GM19240 (cell line): ENCODE results near the gene CACNA1B.

Experiments used
- DNase-seq: peaks from one replicate; pipeline ENCODE4 v3.0.0; 2011; ENCODE audit warnings: low spot score; ENCODE audit not compliant: insufficient read length

Gene CACNA1B

DNA sequence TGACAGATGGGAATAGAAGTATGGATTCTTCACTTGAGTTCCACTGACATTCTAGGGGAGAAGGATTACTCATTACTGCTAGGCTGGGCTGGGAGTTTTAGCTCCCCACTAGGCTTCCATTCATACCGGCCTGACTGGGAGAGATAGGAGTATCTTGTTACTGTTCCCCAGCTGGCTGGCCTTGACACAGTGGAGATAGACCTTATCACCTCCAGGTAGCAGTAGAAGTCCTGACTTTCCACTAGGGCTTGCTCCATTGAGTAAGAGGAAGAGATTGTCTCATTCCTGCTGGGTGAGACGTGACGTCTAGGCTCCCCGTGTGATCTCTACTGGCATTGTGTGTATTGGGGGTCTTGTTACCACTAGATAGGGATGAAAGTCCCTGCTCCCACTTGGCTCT lies 156.4 kb downstream of the CACNA1B start:
- DNase-seq = no peak

DNA sequence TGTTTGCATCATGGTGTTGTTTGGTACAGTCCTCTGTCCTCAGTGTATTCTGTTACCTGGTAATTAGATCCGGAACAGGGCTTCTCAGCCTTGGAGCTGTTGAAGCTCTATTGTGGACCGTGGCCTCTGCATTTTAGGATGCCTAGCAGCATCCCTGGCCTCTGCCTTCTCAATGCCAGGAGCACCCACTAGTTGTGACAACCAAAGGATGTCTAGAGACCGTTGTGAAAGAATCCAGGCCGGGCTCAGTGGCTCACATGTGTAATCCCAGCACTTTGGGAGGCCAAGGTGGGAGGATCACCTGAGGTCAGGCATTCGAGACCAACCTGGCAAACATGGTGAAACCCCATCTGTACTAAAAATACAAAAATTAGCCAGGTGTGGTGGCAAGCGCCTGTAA lies 159.6 kb downstream of the CACNA1B start:
- no peak for DNase-seq

DNA sequence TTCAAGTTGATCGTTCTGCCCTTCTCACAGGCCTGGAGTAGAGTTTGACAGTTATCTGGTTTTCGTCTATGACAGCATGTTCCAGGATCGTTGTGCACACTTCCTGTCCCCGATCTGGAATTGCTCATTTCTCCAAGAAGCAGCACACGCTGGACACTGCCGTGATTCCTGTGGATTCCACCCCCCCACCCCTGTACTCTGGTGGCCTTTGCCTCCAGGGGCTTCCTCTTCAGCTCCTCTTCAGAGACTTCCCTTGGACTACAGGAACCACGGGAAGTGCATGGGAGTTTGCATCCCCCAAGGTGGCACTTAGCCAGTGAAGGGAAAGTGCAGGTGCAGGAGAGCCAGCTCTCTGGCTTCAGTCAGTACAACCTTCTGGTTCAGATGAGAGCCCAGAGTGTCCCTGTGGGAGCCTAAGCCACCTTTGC lies 160.7 kb downstream of the CACNA1B start:
- DNase-seq = no peak

DNA sequence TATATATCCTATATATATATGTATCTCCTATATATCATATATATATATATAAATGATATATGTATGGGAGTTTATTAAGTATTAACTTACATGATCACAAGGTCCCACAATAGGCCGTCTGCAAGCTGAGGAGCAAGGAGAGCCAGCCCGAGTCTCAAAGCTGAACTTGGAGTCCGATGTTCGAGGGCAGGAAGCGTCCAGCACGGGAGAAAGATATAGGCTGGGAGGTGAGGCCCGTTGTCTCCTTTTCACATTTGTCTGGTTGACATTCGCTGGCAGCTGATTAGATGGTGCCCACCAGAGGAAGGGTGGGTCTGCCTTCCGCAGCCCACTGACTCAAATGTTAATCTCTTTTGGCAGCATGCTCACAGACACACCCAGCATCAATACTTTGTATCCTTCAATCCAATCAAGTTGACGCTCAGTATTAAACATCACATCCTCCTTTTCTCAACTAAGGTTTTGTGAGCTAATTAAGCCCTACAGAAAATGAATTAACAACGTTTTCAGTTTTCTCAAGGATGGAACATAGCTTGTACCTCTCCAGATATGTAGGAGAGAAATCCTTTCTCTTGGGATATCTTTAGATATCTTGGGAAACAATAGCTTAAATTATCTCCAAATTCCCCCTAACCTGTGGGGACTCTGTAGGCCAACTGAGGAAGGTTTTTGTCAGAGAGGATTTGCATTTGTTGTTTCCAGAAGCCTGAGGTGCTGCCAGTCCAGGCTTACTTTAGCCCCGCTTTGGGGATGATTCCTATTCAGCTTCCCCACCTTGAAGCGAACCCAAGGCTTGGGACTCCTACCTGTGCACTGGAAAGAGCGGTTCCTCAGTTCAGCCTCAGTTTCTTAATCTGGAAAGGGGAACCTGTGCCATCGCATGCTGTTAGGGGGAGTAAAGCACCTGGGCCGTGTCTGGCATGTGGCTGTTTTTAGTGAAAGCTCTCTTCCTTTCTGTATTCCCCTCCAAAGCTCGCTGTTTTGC lies 163.2 kb downstream of the CACNA1B start:
- DNase-seq = no peak

DNA sequence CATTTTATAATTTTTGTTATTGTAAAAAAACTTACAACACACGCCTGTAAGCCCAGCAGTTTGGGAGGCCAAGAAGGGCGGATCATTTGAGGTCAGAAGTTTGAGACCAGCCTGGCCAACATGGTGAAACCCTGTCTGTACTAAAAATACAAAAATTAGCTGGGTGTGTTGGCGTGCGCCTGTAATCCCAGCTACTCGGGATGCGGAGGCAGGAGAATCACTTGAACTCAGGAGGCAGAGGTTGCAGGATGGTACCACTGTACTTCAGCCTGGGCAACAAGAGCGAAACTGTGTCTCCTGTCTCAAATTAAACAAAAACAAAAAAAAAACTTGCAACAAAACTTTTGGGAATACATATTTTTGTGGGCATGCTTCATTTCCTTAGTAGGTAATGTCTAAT lies 164.6 kb downstream of the CACNA1B start:
- DNase-seq = no peak

DNA sequence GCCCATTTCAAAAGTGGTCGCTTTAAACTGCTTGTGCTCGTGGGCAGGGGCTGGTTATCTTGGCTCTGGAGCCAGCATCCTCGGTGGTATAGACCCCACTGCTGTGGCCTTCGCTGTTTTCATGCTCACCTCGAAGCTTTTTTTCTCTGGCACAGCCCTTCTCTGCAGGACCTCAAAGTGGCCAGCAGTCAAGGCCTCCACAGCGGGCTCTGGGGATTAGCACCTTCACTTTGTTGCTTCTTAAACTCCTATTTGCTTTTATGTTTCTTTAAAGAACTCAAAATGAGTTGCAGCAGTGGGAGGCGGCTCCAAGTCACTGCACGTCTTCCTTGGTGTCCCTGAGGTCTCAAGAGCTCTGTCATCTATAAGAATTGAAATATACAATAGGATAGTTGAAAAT lies 165.1 kb downstream of the CACNA1B start:
- no peak for DNase-seq

DNA sequence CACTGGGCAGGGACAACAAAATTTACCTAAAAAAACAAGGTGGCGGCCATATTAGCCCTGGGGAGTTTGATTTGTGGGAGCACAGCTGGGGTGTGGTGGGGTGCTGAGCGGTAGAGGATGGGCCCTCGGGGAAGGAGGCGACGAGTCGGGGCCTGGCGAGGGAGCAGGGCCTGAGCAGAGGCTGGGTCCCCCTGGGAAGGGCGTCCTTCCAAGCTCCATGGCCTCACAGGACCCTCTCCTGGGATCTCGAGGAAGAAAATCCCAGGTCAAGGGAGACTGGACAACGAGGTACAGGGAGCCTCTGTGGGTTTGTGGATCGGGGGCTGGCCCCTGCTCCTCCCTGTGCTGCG lies 165.5 kb downstream of the CACNA1B start:
- DNase-seq = no peak

DNA sequence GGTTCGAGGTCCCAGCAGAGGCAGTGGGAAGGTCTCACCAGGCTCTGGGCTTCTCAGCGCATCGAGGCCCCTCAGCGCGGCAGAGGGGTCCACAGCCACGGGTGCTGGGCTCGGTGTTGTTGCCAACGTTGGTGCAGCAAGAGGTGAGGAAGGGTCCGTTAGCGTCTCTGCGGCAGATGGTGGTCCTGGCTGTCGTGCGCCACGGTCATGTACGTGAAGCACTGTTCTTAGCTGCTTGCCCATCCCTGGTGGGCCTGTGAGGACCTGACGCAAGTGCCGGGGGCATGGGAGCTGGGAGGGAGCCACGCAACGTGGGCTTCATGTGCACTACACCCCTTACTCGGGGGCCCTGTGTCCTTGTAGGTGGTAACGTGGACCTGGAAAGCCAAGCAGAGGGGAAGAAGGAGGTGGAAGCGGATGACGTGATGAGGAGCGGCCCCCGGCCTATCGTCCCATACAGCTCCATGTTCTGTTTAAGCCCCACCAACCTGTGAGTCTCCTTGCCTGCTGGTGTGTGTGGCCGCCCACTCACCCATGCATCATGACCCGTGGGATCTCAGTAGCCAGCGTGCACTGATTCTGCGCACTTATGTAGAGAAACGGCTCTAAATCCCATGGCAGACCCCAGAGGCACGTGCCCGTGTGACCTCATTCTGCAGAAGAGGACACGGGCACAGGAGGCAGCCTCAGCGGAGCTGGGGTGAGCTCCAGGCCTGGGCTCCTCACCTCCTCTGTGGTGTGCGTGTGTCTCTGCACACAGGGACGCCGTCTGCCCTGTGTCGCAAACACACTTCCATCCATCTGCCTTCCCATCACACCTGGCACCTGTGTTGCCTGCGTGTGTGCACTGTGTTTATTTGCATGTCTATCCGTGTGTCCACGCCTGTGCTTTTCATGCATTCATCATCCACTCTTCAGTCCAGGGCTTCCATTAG lies 166.1 kb downstream of the CACNA1B start:
- no peak for DNase-seq

DNA sequence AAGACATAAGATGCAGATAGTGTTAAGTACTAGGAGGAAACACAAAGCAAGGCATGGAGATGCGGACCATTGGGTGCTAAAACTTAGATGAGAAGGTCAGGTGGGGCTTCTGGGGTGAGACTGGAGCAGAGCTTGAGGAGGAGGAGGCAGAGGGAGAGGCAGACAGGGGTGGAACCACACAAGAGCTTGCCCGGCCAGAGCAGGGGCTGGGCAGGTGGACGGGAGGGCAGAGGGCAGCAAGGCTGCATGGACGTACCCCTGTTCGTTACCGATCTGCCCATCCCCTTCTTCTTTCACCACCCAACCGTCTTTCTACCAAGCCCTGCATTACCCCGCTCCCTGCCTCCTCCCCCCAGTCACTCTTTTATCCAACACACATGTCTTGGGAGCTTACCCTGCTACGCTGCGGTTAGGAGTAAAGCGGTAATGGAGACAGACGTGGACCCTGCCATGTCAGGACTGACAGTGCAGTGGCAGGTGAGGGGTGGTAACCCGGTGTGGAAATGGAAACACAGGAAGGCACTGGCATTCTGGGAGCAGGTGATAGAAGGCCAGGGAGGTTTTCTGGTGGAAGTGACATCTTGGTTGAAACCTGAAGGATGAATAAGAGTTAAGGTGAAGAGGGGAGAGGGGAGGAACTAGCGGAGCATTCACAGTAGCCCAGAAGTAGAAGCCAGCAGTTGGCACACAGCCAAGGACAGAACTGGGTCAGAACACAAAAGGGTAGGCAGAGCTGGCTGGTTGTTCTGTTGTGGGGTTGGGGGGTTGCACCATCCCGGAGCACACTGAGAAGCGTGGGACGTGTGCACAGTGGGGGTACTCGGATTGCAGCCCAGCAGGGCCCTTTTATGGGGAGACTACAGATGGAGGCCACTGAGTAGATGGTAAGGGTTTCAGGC lies 167.2 kb downstream of the CACNA1B start:
- no peak for DNase-seq

DNA sequence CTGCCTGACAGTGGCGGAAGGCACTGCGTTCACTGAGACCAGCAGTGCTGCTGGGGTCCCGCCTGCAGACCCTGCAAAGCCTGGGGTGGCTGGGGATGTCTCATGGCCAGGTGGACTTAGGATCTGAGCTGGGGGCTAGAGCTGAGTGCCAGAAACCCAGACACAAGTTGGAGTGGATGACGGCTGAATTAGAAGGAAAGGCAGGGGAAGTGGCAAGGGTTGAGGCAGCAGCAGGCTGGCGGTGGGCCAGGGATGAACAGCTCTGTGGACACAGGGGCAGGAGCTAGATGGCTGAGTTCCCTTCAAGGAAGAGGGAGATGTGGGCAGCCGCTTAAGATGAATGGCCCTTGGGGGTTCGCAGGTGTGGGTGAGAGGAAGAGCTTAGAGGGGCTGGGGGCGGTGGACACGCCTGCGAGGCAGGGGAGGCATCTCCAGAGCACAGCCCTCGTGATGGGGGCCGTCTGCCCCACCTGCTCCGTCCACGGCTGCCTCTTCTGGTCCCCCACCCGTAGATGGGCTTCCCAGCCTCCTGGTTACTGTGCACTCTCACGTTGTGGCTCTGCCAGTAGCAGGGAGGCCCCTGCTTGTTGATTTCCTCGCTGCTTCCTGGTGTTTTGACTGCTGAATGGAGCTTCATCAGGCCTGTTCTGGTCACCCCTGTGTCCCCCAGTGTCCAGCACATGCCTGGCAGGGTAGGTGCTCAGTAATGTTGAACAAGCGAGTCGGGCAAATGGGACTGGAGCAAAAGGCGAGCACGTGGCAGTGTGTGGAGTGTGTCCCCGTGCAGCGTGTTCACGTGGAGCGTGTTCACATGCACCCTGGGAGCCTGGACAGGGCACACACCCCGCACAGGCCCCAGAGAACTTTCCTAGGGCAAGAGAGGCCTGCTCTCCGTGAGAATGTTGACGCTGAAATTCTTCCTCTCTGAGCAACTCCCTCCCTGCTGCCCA lies 168.2 kb downstream of the CACNA1B start:
- DNase-seq = no peak

DNA sequence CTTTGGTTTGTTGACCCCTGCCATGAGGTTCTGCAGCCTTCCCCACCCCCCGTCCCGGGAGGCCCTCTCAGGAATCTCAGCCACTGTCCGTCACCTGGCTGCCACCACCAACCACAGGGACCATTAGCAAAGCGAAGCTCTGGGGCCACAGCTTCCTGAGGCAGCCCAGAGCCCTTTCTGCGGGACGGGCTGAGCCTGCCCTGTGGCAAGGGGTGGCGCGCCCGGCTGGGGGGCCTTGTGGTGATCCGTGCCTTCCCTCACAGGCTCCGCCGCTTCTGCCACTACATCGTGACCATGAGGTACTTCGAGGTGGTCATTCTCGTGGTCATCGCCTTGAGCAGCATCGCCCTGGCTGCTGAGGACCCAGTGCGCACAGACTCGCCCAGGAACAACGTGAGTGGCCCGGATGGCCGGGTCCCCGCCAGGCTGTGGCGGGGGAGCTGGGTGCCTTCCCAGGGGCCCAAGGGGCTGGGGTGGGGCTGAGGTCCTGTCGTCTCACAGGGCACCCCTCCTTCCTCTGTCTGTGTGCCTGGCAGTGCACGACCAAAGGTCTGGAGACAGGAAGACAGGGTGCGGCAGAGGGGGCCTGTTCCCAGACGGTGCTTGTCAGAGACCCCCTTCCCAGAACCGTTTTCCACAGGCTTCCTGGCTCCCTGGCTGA lies 169.2 kb downstream of the CACNA1B start:
- DNase-seq = no peak

DNA sequence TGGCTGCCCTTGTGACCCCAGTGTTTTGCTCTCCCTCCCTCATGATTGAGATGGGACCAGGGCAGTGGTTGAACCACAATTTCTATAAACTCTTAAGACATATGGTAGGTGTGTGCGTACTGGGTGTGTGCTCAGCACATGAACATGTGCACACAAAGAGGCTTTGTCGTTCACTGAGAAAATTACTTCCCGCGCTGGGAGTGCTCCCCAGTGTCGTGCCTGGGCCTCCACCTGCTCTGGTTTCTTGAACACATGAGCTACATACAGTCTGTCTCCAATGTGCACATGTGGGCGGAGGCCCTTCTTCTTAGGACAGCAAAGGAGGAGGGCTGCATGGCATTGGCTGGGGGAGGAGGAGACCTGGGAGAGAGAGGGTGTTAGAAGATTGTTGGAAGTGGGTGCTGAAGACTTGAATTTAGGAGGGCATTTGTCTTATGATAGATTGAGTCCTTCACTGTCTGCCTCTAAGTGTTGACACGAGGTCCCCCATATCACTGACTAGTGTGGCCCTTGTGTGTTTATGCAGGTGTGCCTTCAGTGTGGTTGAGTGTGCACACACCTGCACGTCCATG lies 170.0 kb downstream of the CACNA1B start:
- no peak for DNase-seq

DNA sequence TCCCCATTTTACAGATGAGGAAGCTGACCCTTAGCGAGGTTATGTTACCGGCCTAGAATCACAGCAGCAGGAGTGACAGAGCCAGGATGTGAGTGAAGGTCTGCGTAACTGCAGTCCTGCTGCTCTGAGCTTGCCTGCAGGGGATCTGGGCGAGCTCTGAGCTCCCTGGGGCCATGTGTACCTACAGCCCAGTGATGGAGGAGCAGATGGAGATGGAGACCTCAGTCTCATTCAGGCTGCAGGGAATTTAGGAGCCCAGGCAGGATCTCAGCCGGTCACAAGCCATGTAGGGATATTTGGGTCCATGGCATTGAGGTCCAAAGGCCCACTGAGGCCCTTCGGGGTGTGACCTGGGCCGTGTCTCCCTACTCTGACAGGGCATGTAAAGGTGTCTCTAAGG lies 170.6 kb downstream of the CACNA1B start:
- no peak for DNase-seq

DNA sequence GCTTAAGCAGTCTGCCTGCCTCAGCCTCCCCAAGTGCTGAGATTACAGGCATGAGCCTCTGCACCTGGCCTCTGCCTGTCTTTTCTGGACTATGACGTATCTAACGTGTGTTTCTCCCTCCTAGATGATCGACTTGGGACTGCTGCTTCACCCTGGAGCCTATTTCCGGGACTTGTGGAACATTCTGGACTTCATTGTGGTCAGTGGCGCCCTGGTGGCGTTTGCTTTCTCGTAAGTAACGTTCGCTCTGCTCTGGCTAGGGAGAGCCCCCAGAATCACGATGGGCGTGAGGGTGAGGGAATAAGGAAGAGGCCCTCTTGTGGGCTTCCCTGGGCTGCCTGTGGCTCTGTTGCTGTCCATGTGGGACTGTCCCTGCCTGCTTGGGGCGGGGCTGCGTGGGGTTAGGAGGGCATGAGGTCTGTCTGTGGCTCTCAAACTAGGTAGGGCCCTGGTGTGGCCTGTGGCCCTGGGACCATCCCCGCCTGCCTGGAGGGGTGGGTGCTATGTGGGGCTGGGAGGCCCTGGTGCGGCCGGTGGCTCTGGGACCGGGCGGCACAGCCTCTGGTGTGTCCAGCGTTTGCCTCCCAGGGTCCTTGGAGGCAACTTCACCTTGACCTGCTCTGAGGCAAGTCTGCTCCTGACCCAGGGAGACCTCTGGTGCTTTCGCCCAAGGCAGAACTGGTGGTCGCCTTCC lies 171.7 kb downstream of the CACNA1B start:
- DNase-seq = no peak

DNA sequence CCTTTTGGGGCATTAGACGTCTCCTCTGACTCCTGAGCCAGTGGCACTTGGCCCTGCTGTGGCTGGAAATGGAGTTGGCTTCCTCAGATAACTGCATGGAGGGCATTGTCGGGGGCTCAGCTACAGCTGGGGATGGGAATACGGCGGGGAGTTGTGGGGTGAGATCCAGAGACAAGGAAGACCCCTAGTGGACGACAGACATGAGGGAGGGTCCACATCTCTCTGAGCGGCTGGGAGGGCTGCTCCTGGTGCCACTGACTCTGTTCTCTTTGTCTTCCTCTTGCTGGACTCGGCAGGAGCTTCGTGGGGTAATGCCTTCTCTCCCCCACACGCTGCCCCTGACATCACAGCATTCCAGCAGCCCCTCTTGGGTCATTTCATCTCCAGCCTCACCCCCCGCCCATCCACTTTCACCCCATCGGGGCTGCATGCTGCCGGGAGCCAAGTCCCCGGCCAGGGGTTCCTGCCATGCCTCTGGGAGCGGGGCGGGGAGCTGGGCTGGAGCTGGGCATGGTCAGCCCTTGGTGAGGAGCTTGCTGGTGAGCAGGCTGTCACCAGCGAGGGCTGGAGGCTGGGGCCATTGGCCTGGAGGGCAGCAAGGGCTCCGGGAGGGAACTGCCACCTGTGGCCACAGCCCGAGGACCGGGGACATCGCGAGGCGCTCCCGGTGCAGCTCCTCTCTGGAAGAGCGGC lies 172.3 kb downstream of the CACNA1B start:
- DNase-seq = no peak

DNA sequence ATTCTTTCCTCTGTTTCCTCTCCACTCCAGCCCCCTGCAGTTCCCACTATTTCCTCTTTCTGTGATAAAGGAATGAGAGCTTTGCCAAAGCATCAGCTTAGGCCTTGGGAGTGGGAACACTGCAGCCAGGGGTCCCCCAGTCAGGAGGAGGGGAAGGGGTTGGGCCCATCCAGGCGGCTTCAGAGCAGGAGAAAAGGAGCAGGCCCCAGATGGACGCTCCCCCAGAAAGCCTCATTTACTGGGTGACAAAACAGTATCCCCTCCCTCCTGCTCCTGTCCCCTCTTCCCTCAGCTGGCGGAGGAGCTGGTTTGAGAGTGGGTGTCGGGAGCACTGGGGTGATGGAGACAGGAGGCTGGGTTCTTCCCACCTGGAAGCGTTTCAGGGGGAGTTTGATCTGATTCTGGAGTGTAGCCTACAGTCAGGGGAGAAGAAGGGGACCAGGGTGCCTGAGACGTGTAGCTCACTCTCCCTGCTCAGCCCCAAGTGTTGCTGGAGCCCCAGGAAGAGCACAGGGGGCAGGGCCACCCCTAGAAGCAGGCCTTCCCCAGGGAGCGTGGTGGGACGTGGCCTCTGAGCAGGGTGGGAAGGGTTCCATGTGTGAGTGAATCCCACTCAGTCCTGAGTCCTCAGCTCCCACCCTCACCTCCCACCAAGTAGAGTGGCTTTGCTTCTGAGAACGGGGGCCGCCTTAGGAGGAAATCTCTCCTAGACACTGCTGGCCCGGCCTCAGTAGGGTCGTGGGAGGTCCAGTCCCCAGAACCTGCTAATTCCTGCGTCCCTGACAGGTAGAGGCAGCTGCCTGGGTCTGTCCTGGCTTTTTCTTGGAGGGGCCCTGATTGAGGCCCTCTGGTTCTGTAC lies 173.1 kb downstream of the CACNA1B start:
- DNase-seq = no peak
